Measurements from ENCODE around the gene ZNF335. TPM values are rescaled to one million over a fixed set of nuclear protein-coding genes. Genes with fewer than 3 reads are reported as not detected.

The ZNF335 gene
- total and polyA plus RNA-seq, 2 of the 13 experiments (the other 11 are each of a cell fraction or from before 2014, with no cell fraction given): 9.7 to 13.7 TPM

- TF ChIP-seq ZBED4 (CRISPR knock-in tag; IDR thresholded peaks at IDR 0.05; ENCODE audit: borderline replicate concordance) (no peak), ZNF468 (CRISPR knock-in tag; IDR thresholded peaks at IDR 0.05) (no peak), PTBP1 (IDR thresholded peaks at IDR 0.05; ENCODE audit: low read depth, low read length, poor library complexity, severe bottlenecking) (peak; percentile 83), HES4 (CRISPR knock-in tag; IDR thresholded peaks at IDR 0.05; ENCODE audit: borderline replicate concordance) (peak; percentile 66; the same call in 1 of the 2 replicates), TARDBP (CRISPR knock-in tag; IDR thresholded peaks at IDR 0.05) (0 out of 2 replicates have a peak, but pooled peaks have one; percentile 7), RBAK (CRISPR knock-in tag; IDR thresholded peaks at IDR 0.05) (0 out of 2 replicates have a peak, but pooled peaks have one; percentile 19), PRDM10 (CRISPR knock-in tag; IDR thresholded peaks at IDR 0.05; ENCODE audit: low read depth) (no peak), ZNF160 (CRISPR knock-in tag; IDR thresholded peaks at IDR 0.05) (no peak), KAT2B (IDR thresholded peaks at IDR 0.05; ENCODE audit: borderline replicate concordance, low read depth, low read length) (no peak), ZBTB49 (CRISPR knock-in tag; IDR thresholded peaks at IDR 0.05; ENCODE audit: borderline replicate concordance) (no peak), ETS1 (CRISPR knock-in tag; IDR thresholded peaks at IDR 0.05) (no peak), NCOR1 (IDR thresholded peaks at IDR 0.05; ENCODE audit: borderline replicate concordance, low read length) (no peak)
Observed at GRCh38 chr20:45911486-45912343, 60.3 kb downstream of the ZNF335 start, which contains the start of gene PLTP (continued).

All from HepG2 (cell line).